KOPT-K1 (cell line): ENCODE results near the gene CRYL1.

Experiments
- H3K27ac ChIP-seq: fragments of 200-600 bp; sonication (generic); 2 replicates; pipeline ENCODE4 v1.5.1; 2016; ENCODE audit warnings: antibody characterized with exemption, mild to moderate bottlenecking, low read depth, low read length; ENCODE audit not compliant: poor library complexity, severe bottlenecking
- H3K36me3 ChIP-seq: fragments of 200-600 bp; sonication (generic); 2 replicates; pipeline ENCODE4 v1.5.1; 2017; ENCODE audit warnings: antibody characterized with exemption, mild to moderate bottlenecking, low read length, moderate library complexity; ENCODE audit not compliant: insufficient read depth
- H3K9me3 ChIP-seq: fragments of 200-600 bp; sonication (generic); 2 replicates; pipeline ENCODE4 v1.5.1; 2017; ENCODE audit warnings: antibody characterized with exemption, low read length, mild to moderate bottlenecking; ENCODE audit not compliant: insufficient read depth, poor library complexity, severe bottlenecking

Gene CRYL1

DNA sequence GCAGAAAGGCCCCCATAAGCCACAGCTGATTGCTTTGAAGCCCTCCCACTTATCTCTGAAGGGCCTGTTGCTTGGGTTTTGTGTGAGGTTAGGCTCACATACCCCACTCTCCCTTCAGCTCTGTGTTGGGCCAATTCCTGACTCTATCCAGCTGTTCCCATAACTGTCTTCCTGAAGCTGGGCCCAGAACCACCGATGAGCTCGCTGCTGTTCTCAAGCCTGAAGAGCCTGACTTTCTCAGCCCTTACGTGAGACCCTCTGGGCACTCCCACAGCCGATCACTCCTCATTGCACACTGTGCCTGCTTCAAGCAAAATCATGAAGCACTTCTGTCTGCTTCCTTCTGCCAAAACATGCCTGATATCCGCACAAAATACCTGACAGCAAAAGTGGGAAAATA is 124.1 kb downstream of the CRYL1 start:
- Histone ChIP-seq H3K9me3 (no peaks in the 10 kb centered on the region), H3K36me3 (no peaks in the 10 kb centered on the region), H3K27ac (no peak overlapping the region)

DNA sequence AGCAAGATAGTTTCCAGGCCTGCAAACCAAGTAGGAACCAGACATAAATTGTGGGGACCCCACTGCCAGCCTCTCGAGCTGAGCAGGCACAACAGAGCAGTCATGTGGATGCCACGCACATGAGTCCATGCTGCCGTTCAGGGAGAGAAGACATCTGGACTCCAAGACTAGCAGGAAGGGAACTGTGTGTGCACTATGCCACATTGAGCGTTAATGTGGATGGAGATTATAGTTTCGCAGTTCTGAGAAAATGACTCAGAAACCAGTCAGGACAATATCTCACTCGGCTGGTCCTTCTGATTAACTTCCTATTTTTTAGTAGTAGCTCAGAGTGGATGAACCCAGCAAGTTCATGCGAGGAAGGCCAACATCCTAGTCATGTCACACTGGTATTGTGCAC is 124.9 kb downstream of the CRYL1 start:
- no peak overlapping the region for H3K27ac ChIP-seq
- no peaks in the 10 kb centered on the region for H3K9me3 ChIP-seq
- no peaks in the 10 kb centered on the region for H3K36me3 ChIP-seq

DNA sequence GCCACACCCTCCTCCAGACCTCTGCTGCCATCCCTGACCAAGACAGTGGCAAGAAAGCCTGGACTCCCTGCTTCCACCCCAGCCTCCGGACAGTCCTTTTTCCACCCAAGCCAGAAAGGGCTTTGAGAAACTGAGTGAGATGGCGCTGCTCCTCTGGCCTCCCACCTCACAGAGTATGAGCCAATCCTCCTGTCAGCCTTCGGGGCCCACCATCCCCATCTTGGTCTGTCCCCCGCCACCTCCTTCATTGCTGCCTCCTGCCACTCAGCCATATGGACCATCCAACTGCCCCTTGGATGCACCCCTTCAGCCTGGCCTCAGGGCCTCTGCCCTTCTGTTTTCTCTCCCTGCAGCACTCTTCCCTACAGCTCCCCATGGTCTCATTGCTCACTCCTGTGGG is 125.7 kb downstream of the CRYL1 start:
- H3K36me3 ChIP-seq, result no peaks in the 10 kb centered on the region
- no peak overlapping the region for H3K27ac ChIP-seq
- H3K9me3 ChIP-seq, result no peaks in the 10 kb centered on the region

DNA sequence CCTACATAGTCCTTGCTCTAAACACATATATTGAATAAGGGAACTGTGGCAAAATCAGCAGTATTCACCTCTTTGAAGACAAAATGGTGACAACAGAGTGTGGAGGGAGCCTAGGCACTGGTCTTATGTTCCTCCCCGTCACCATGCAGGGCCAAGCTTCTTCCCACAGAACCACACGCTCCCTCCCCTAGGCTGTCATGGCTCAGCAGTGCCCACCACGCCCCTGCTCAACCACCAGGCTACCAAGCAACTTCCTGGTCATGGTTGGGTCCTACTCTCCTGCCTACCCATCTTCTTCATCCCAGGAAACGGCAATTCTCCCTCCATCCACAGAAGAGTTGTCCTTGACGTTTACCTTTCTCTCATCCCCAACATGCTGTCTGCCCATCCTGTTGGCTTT is 126.1 kb downstream of the CRYL1 start:
- no peaks in the 10 kb centered on the region for H3K36me3 ChIP-seq
- no peak overlapping the region for H3K27ac ChIP-seq
- H3K9me3 ChIP-seq, result no peaks in the 10 kb centered on the region

DNA sequence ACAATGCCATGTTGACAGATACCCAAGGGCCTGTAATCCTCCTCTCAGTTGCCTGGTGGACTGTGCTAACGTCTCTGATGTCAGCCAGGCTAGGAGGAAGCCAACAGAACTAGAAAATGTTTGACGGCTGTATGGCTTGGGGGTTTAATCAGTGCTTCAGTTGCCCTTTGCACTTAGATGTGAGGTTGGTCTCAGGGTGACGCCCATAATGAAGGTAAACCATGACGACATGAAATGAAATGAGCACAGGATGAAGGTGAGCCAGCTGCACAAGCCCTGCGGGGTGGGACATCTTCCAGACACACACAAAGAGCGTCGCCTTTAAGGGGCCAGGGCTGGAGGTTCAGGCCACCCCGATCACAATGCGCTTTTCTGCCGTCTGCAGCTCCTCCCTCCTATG is 127.2 kb downstream of the CRYL1 start:
- H3K36me3 ChIP-seq, result no peaks in the 10 kb centered on the region
- no peaks in the 10 kb centered on the region for H3K9me3 ChIP-seq

DNA sequence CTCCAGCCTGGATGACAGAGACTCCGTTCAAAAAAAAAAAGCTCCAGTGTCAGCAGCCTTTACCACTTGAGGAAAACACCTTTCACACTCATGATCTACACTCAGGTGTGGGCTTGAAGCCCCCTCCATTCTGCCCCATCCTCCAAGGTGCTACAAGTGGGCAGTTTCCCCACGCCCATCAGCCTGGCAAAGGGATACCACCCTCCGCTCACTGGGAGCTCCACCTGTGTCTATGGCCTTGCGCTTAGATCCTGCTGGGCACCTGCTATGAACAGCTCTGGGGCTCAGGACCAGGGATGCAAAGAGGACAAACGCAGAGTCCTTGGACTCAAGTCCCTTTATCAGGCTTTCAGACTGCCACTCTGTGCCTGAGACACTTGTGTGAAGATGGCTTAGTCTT is 127.8 kb downstream of the CRYL1 start:
- Histone ChIP-seq H3K9me3 (no peaks in the 10 kb centered on the region), H3K27ac (no peak overlapping the region), H3K36me3 (no peaks in the 10 kb centered on the region)

More for the DNA sequence above, 127.2 kb downstream of the CRYL1 start:
- no peak overlapping the region for H3K27ac ChIP-seq

DNA sequence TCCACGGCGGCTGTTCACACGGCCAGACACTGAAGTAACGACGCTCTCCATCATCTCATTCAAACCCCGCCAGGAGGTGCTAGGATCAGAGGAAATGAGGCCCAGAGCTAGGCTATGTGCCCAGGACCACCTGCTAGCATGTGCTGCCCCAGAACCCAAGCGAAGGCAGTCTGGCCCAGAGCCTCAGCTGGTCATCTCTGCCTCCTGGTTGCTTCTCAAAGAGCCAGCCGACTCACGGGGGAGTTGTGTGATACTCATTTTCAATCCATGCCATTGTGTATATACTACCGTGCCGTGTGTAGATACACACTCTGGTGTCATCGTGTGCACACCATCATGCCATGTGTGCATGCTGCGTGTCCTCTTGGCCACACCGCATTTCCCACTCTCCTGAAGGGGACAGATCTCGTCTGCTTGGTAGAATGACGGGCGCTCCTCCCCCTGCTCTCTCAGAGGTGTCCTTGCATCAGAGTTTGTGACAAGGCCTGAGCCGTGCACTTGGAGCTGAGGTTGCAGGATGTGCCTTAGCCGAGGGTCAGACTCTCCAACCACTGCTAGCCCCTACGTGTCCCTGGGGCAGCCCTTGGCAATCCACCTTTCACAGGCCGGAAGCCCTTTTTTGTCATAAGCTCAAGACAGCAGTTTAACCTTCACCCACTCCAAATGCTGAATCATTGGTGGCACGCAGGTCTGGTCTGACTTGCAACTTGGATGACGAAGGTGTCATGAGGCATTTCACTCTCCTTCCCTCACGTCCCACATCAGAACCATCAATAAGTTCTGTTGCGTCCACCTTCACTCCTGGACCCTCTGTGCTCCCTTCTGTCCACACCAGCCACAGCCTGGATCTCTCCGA is 130.4 kb downstream of the CRYL1 start:
- no peaks in the 10 kb centered on the region for H3K36me3 ChIP-seq
- no peaks in the 10 kb centered on the region for H3K9me3 ChIP-seq
- no peak overlapping the region for H3K27ac ChIP-seq

DNA sequence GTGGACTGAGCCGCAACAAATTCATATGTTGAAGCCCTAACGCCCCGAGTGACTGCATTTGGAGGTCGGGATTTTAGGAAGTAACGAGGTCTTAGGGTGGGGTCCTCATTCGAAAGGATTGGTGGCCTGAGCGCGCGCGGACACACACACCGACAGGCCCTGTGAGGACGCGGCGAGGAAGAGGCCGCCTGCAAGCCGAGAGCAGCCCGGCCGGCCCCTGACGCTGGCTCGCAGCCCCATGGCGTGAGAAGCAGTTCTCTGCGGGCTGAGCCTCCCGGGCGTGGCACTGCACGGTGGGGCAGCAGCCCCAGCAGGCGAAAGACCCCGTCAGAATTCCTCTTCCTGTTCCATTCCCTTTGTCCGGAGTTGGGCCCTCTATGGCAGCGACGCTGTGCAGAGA is 131.2 kb downstream of the CRYL1 start:
- no peak overlapping the region for H3K27ac ChIP-seq

DNA sequence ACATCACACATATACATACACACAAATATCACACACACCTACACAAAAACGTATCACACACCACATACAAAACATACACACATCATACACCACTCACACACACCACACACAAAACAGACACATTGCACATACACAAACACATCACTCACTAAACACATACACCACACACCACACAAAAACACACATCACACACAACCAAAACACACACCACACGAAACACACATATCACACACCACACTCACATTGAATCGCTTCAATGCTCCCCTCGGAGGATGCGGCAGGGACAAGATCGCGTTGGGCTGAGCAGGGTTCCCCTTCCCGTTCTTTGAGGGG is 131.5 kb downstream of the CRYL1 start:
- H3K9me3 ChIP-seq, result no peaks in the 10 kb centered on the region
- no peaks in the 10 kb centered on the region for H3K36me3 ChIP-seq
- no peak overlapping the region for H3K27ac ChIP-seq

More for the DNA sequence above, 131.2 kb downstream of the CRYL1 start:
- Histone ChIP-seq H3K9me3 (no peaks in the 10 kb centered on the region), H3K36me3 (no peaks in the 10 kb centered on the region)

DNA sequence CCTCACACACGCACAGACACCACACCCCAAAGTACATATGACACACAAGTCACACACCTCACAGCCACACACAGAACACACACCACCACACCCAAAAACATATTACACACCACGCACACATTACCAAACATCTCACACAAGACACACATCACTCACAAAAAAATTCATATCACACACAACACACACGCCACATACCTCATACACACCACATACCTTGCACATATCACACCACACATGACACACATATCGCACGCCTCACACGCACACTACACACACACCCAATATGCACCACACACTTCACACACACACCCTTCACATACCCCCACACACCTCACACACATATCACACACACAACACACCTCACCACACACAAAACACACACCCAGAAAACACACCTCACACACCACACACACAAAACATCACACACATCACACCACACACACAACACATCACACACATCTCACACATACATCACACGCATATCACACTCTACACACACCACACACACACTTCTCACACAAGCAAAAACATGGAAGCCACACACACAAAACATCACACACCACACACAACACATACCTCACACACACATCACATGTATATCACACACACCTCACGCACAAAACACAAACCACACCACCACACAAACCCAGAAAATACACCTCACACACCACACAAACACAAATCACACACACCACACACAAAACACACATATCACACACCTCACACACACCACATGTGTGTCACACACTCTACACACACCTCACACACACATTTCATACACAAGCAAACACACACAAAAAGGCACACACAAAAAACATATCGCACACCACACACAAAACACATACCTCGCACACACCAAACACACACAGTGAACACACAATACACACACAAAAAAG is 132.1 kb downstream of the CRYL1 start:
- Histone ChIP-seq H3K9me3 (no peaks in the 10 kb centered on the region), H3K36me3 (no peaks in the 10 kb centered on the region), H3K27ac (no peak overlapping the region)

DNA sequence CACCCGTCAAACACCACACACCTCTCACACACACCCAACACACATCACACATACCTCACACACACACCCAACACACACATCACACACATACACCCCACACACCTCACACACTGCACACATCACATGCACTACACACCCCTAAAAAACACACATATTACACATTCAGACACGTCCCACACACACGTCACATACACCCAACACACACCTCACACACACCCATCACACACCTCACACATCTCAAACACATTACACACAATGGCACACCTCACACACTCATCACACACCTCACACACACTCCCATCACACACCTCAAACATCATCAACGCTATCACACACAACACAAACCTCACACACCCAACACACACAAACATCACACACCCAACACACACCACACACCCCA is 133.1 kb downstream of the CRYL1 start:
- Histone ChIP-seq H3K9me3 (no peaks in the 10 kb centered on the region), H3K36me3 (no peaks in the 10 kb centered on the region), H3K27ac (no peak overlapping the region)

DNA sequence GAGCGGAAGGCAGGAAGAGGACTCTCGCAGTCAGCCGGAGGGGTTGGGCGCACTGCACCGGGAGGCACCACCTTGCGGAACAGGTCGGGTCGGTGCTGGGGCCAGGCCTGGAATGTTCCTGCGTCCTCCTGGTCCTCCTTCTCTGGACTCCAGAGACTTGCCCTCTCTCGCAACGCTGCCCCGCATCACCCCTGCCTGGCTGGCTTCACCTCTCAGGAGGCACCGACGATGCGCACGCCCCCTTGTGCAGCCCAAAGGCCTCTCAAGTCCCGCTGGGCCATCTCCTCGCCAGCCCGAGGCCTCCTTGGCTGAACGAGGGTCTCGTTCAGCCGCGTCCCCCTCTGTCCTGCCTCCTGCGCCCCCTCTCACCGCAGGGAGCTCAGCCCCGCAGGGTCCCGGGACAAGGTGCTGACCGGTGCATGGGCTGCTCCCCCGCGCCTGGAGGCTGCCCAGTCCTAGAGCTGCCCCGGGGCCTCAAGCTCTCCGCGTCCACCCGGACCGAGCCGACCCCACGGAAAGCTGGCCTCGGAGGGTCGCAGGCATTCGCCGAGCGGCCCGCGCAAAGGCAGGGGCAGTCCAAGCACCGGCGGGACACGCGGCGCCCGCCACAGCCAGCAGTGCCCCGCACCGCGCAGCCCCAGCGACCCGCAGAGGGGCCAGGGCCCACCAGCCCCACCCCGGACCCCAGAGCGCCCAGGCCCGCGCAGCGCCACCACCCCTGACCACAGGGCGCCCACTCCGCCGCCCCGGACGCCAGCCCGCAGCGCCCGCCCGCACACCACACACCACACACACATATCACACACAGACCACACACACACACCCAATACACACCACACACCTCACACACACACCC is 133.8 kb downstream of the CRYL1 start:
- no peaks in the 10 kb centered on the region for H3K36me3 ChIP-seq
- H3K9me3 ChIP-seq, result no peaks in the 10 kb centered on the region
- H3K27ac ChIP-seq, result no peak overlapping the region

DNA sequence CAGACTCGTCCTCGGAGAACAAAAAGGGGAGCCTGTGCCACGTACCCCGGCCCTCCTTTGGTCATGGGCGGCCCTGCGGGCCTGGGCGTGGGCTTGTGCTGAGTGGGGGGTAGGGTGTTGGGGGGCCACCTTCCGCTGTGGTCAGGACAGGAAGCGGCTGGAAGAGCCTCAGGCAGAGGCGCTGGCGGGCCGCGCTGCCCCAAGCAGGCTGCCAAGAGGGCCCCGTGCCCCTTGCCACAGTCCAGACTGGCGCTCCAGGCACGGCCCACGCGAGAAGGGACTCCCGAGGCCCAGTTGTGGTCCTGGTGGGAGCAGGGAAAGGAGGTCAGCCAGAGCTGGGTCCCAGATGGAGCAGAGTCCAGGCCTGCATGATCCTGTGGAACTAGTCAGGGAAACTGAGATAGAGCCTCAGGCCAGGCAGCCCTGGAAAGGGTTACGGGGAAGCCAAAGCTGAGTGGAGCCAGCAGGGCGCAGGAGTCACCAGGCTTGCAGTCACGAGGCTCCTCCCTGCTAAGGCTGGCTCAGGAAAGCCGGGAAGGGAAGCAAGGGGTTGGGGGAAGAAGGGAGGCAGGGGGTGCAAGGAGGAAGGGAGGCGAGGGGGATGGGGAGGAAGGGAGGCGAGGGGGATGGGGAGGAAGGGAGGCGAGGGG is 135.0 kb downstream of the CRYL1 start:
- Histone ChIP-seq H3K36me3 (no peaks in the 10 kb centered on the region), H3K9me3 (no peaks in the 10 kb centered on the region), H3K27ac (no peak overlapping the region)

DNA sequence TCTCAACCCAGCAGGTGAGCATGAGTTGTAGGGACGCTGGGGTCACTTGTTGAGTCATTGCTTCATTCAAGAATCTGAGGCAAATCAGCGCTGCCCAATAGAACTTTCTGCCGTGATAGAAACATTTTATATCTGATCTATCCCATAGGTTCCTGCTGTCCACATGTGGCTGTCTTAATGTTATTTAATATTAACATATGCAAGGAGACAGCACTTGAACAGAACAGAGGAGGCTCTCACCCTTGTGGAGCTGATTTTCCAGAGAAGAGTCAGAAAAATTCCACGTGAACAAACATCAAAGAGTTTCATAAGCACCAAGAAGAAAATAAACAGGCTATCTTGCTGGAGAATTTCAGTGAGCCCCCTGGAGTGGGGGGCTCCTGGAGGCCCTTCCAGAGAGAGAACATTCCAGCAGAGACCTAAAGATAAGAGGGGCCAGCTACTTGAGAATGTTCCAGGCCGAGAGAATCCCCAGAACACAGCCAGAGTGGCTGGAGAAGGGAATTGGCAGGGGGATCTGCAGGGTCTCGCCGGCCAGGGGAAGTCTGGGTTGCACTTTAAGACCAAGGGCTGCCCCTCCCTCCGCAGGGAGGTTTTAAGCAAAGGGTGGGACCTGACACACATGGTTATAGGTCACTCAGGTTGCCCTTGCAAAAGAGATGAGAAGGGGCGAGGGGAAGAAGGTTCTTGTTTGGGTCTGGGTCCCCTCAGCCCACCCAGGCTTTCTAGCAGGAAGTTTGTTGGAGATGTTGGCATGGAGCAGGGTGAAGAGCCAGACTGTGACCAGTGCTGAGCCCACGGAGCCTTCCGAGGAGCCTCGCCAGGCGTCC is 135.7 kb downstream of the CRYL1 start:
- no peaks in the 10 kb centered on the region for H3K9me3 ChIP-seq
- H3K27ac ChIP-seq, result no peak overlapping the region
- H3K36me3 ChIP-seq, result no peaks in the 10 kb centered on the region
